ENCODE results near the gene PAFAH2. TPM values are rescaled to one million over a fixed set of nuclear protein-coding genes. Genes with fewer than 3 reads are reported as not detected.

PAFAH2 gene
- total and polyA plus RNA-seq, 2 donors, result 28.2 to 73.1 TPM

GRCh38 chr1:26017606-26018005 is 19.7 kb upstream of the PAFAH2 start:
- Histone ChIP-seq H3K27me3 (ENCODE audit: control insufficient read depth in 2 of 2, insufficient read depth in 1 of 2, low read length in 1 of 2) (no peaks in the 10 kb centered on the region), H3K27ac (ENCODE audit: low read depth in 1 of 2, low read length in 1 of 2) (peak overlapping the region; percentile 89 to 98), H3K4me1 (ENCODE audit: control insufficient read depth in 2 of 2, insufficient read depth in 2 of 2, low read length in 2 of 2) (peaks cover 23 to 82% of the 10 kb centered on the region in 2 donors), H3K4me3 (ENCODE audit: low read length in 2 of 2) (no peak overlapping the region), H3K36me3 (ENCODE audit: control insufficient read depth in 2 of 2, insufficient read depth in 2 of 2, low read length in 1 of 2) (no peaks in the 10 kb centered on the region), H3K9me3 (ENCODE audit: control insufficient read depth in 2 of 2, insufficient read depth in 1 of 2, low read length in 1 of 2) (no peaks in the 10 kb centered on the region)
- no peak for DNase-seq (ENCODE audit: low read depth in 6 of 9, low spot score in 9 of 9)
- 78% methylated on average over 6 of the region's 6 CpGs for WGBS

DNA sequence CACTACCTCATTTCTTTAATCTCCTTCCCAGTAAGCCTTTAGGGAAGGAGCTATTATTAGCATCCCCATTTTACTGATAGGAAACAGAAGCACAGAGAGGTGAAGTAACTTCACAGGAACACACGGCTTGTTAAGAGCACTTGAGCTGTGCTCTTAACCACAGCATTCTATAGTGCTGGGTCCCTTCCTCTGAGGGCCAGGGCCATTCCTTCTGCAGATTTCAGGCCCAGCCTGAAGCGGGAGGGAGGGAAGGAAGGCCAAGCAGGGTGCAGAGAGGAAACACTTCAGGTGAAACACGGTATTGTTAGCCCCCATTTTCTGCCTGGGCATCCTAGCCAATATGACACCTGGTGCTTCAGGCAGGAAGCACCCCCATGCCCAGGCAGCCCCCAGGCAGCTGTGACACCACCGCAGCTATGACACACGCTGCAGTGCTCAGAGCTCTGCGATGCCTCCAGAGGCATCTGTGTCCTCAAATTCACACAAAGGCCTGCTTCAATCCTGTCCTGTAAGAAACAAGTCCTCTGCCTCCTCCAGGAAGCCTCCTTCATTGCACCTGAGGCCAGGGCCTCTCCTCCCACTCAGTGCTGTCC is 19.2 kb upstream of the PAFAH2 start:
- Histone ChIP-seq H3K9me3 (ENCODE audit: control insufficient read depth in 2 of 2, insufficient read depth in 1 of 2, low read length in 1 of 2) (no peaks in the 10 kb centered on the region), H3K4me3 (ENCODE audit: low read length in 2 of 2) (no peak overlapping the region), H3K27me3 (ENCODE audit: control insufficient read depth in 2 of 2, insufficient read depth in 1 of 2, low read length in 1 of 2) (no peaks in the 10 kb centered on the region), H3K36me3 (ENCODE audit: control insufficient read depth in 2 of 2, insufficient read depth in 2 of 2, low read length in 1 of 2) (no peaks in the 10 kb centered on the region), H3K27ac (ENCODE audit: low read depth in 1 of 2, low read length in 1 of 2) (peak overlapping the region; percentile 89 to 98), H3K4me1 (ENCODE audit: control insufficient read depth in 2 of 2, insufficient read depth in 2 of 2, low read length in 2 of 2) (peaks cover 23 to 79% of the 10 kb centered on the region in 2 donors)
- peak in 8 of 9 donors; percentile 65 to 94 (median 76) for DNase-seq (ENCODE audit: low read depth in 6 of 9, low spot score in 9 of 9)
- 8% methylated on average over 6 of the region's 6 CpGs for WGBS

GRCh38 chr1:26016258-26016952 is 18.5 kb upstream of the PAFAH2 start:
- Histone ChIP-seq H3K4me1 (ENCODE audit: control insufficient read depth in 2 of 2, insufficient read depth in 2 of 2, low read length in 2 of 2) (peaks cover 23 to 72% of the 10 kb centered on the region in 2 donors), H3K36me3 (ENCODE audit: control insufficient read depth in 2 of 2, insufficient read depth in 2 of 2, low read length in 1 of 2) (no peaks in the 10 kb centered on the region), H3K27ac (ENCODE audit: low read depth in 1 of 2, low read length in 1 of 2) (peak overlapping the region; percentile 89 to 98), H3K9me3 (ENCODE audit: control insufficient read depth in 2 of 2, insufficient read depth in 1 of 2, low read length in 1 of 2) (no peaks in the 10 kb centered on the region), H3K4me3 (ENCODE audit: low read length in 2 of 2) (no peak overlapping the region), H3K27me3 (ENCODE audit: control insufficient read depth in 2 of 2, insufficient read depth in 1 of 2, low read length in 1 of 2) (no peaks in the 10 kb centered on the region)
- WGBS, result 65% methylated on average over 10 of the region's 10 CpGs
- DNase-seq (ENCODE audit: low read depth in 6 of 9, low spot score in 9 of 9), result peak in 5 of 9 donors; percentile 50 to 84 (median 66)

DNA sequence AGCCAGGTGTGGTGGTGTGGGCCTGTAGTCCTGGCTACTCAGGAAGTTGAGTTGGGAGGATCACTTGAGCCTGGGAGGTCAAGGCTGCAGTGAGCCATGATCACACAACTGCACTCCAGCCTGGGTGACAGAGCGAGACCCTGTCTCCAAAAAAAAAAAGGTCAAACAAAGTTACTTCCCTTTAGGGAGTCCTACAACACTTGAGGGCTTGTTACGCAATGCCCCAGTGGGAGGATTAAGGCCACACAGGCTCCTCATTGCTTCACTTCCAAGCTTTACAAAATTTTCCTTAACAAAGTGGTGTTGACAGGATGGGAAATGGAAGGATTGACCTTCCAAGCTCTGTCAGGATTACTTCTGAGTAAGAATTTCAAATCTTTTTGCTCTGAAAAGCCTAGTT is 17.5 kb upstream of the PAFAH2 start:
- no peak overlapping the region for H3K27ac ChIP-seq (ENCODE audit: low read depth in 1 of 2, low read length in 1 of 2)
- H3K4me1 ChIP-seq (ENCODE audit: control insufficient read depth in 2 of 2, insufficient read depth in 2 of 2, low read length in 2 of 2), result peaks cover 23 to 62% of the 10 kb centered on the region in 2 donors

DNA sequence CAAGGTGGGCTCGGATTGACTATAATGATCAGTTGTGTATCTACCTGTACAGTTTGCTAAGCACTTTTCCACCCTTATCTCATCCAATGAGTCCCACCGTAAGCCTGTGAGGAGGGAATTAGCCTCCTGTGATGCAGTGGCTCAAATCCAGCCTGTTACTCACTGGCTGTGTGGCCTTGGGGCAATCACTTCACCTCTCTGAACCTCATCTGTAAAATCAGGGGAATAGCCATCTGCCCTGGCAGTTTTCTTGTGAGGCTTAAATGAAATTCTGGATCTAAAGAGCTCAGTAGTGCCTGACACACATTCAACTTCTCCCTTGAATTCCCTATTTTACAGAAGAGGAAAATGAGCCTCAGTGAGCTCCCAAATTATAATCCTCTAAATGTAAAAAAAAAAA is 16.3 kb upstream of the PAFAH2 start:
- no peak overlapping the region for H3K4me3 ChIP-seq (ENCODE audit: low read length in 2 of 2)
- no peak for DNase-seq (ENCODE audit: low read depth in 6 of 9, low spot score in 9 of 9)
- H3K9me3 ChIP-seq (ENCODE audit: control insufficient read depth in 2 of 2, insufficient read depth in 1 of 2, low read length in 1 of 2), result no peaks in the 10 kb centered on the region
- H3K4me1 ChIP-seq (ENCODE audit: control insufficient read depth in 2 of 2, insufficient read depth in 2 of 2, low read length in 2 of 2), result peaks cover 19 to 56% of the 10 kb centered on the region in 2 donors
- H3K36me3 ChIP-seq (ENCODE audit: control insufficient read depth in 2 of 2, insufficient read depth in 2 of 2, low read length in 1 of 2), result no peaks in the 10 kb centered on the region
- H3K27me3 ChIP-seq (ENCODE audit: control insufficient read depth in 2 of 2, insufficient read depth in 1 of 2, low read length in 1 of 2), result no peaks in the 10 kb centered on the region
- WGBS, result 98% methylated on average over 2 of the region's 2 CpGs
- no peak overlapping the region for H3K27ac ChIP-seq (ENCODE audit: low read depth in 1 of 2, low read length in 1 of 2)

More for the DNA sequence above, 17.5 kb upstream of the PAFAH2 start:
- no peaks in the 10 kb centered on the region for H3K9me3 ChIP-seq (ENCODE audit: control insufficient read depth in 2 of 2, insufficient read depth in 1 of 2, low read length in 1 of 2)
- H3K36me3 ChIP-seq (ENCODE audit: control insufficient read depth in 2 of 2, insufficient read depth in 2 of 2, low read length in 1 of 2), result no peaks in the 10 kb centered on the region
- DNase-seq (ENCODE audit: low read depth in 6 of 9, low spot score in 9 of 9), result no peak
- no peak overlapping the region for H3K4me3 ChIP-seq (ENCODE audit: low read length in 2 of 2)
- no peaks in the 10 kb centered on the region for H3K27me3 ChIP-seq (ENCODE audit: control insufficient read depth in 2 of 2, insufficient read depth in 1 of 2, low read length in 1 of 2)
- WGBS, result 95% methylated on average over 2 of the region's 2 CpGs

GRCh38 chr1:26012864-26013263 is 15.0 kb upstream of the PAFAH2 start:
- Histone ChIP-seq H3K4me1 (ENCODE audit: control insufficient read depth in 2 of 2, insufficient read depth in 2 of 2, low read length in 2 of 2) (peaks cover 17 to 47% of the 10 kb centered on the region in 2 donors), H3K4me3 (ENCODE audit: low read length in 2 of 2) (no peak overlapping the region), H3K9me3 (ENCODE audit: control insufficient read depth in 2 of 2, insufficient read depth in 1 of 2, low read length in 1 of 2) (no peaks in the 10 kb centered on the region), H3K36me3 (ENCODE audit: control insufficient read depth in 2 of 2, insufficient read depth in 2 of 2, low read length in 1 of 2) (no peaks in the 10 kb centered on the region), H3K27ac (ENCODE audit: low read depth in 1 of 2, low read length in 1 of 2) (no peak overlapping the region), H3K27me3 (ENCODE audit: control insufficient read depth in 2 of 2, insufficient read depth in 1 of 2, low read length in 1 of 2) (no peaks in the 10 kb centered on the region)
- DNase-seq (ENCODE audit: low read depth in 6 of 9, low spot score in 9 of 9), result no peak
- 91% methylated on average over 3 of the region's 3 CpGs for WGBS

DNA sequence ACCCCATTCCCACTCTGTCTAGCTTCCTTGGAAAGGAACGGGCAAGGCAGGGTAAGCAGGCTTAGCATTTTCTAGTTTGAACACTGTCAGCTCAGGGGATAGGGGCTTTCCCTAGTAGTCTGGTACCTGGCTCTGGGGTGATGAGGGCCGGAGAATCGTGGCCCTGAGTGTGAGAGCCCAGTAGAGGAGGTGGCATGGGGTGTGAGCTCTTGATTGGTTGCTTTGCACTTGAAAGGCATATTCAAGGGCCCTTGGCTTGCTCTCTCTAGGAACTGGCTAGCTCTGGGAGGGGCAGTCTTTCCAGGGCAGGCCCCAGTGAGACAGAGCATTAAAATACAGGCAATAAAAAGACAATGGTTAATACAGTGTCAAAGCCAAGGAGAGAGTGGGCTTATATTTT is 13.0 kb upstream of the PAFAH2 start:
- WGBS, result 96% methylated on average over 3 of the region's 3 CpGs
- peaks cover 0 to 27% of the 10 kb centered on the region in 2 donors for H3K4me1 ChIP-seq (ENCODE audit: control insufficient read depth in 2 of 2, insufficient read depth in 2 of 2, low read length in 2 of 2)
- H3K27me3 ChIP-seq (ENCODE audit: control insufficient read depth in 2 of 2, insufficient read depth in 1 of 2, low read length in 1 of 2), result no peaks in the 10 kb centered on the region
- no peaks in the 10 kb centered on the region for H3K9me3 ChIP-seq (ENCODE audit: control insufficient read depth in 2 of 2, insufficient read depth in 1 of 2, low read length in 1 of 2)
- H3K4me3 ChIP-seq (ENCODE audit: low read length in 2 of 2), result no peak overlapping the region
- H3K27ac ChIP-seq (ENCODE audit: low read depth in 1 of 2, low read length in 1 of 2), result no peak overlapping the region
- H3K36me3 ChIP-seq (ENCODE audit: control insufficient read depth in 2 of 2, insufficient read depth in 2 of 2, low read length in 1 of 2), result no peaks in the 10 kb centered on the region
- no peak for DNase-seq (ENCODE audit: low read depth in 6 of 9, low spot score in 9 of 9)

- 80% methylated on average over 6 of the region's 6 CpGs for WGBS
- Histone ChIP-seq H3K9me3 (ENCODE audit: control insufficient read depth in 2 of 2, insufficient read depth in 1 of 2, low read length in 1 of 2) (no peaks in the 10 kb centered on the region), H3K36me3 (ENCODE audit: control insufficient read depth in 2 of 2, insufficient read depth in 2 of 2, low read length in 1 of 2) (no peaks in the 10 kb centered on the region), H3K4me3 (ENCODE audit: low read length in 2 of 2) (no peak overlapping the region), H3K27ac (ENCODE audit: low read depth in 1 of 2, low read length in 1 of 2) (no peak overlapping the region), H3K4me1 (ENCODE audit: control insufficient read depth in 2 of 2, insufficient read depth in 2 of 2, low read length in 2 of 2) (peaks cover 0 to 18% of the 10 kb centered on the region in 2 donors), H3K27me3 (ENCODE audit: control insufficient read depth in 2 of 2, insufficient read depth in 1 of 2, low read length in 1 of 2) (no peaks in the 10 kb centered on the region)
- DNase-seq (ENCODE audit: low read depth in 6 of 9, low spot score in 9 of 9), result no peak
These were observed 12.1 kb upstream of the PAFAH2 start for GRCh38 chr1:26009796-26010447.

GRCh38 chr1:26006710-26007109 is 8.8 kb upstream of the PAFAH2 start:
- Histone ChIP-seq H3K4me3 (ENCODE audit: low read length in 2 of 2) (no peak overlapping the region), H3K36me3 (ENCODE audit: control insufficient read depth in 2 of 2, insufficient read depth in 2 of 2, low read length in 1 of 2) (no peaks in the 10 kb centered on the region), H3K9me3 (ENCODE audit: control insufficient read depth in 2 of 2, insufficient read depth in 1 of 2, low read length in 1 of 2) (no peaks in the 10 kb centered on the region), H3K27me3 (ENCODE audit: control insufficient read depth in 2 of 2, insufficient read depth in 1 of 2, low read length in 1 of 2) (no peaks in the 10 kb centered on the region), H3K4me1 (ENCODE audit: control insufficient read depth in 2 of 2, insufficient read depth in 2 of 2, low read length in 2 of 2) (peaks cover 0 to 9% of the 10 kb centered on the region in 2 donors), H3K27ac (ENCODE audit: low read depth in 1 of 2, low read length in 1 of 2) (no peak overlapping the region)
- WGBS, result 97% methylated on average over 16 of the region's 16 CpGs
- DNase-seq (ENCODE audit: low read depth in 6 of 9, low spot score in 9 of 9), result no peak
